ENCODE measurements around the gene TK2. TPM values are rescaled to one million over a fixed set of nuclear protein-coding genes. Genes with fewer than 3 reads are reported as not detected.
A peak's percentile ranks its signal among the peaks of the same experiment; 100 is the strongest.
"Not testable (repeated sequence)": the region's sequence is repeated elsewhere in the genome, so short reads cannot be mapped to it uniquely, and the experiment has no call there.

The TK2 gene
- polyA plus RNA-seq, 12 donors = 11.1 to 19.2 (median 15.3) TPM; not detected in 1

- DNase-seq = no peak
These were observed 26.4 kb upstream of the TK2 start for GRCh38 chr16:66576296-66576695.

DNA sequence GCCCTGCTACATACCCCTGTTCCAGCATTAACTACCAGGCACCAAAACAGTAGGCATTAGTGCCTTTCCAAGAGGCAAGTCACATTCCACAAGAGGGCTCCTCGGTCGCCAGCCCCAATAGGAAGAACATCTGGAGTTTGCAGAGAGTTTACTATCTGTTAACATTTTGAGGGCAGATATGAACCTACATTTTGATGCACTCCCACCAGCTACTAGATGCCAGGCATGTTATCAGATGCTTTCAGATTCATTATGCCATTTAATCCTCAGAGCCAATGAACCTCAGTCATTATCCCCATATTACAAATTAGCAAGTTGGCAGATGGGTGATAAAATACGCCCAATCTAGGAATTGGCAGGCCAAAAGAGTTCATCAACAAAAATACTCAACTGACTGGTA is 25.1 kb upstream of the TK2 start:
- DNase-seq = no peak

DNA sequence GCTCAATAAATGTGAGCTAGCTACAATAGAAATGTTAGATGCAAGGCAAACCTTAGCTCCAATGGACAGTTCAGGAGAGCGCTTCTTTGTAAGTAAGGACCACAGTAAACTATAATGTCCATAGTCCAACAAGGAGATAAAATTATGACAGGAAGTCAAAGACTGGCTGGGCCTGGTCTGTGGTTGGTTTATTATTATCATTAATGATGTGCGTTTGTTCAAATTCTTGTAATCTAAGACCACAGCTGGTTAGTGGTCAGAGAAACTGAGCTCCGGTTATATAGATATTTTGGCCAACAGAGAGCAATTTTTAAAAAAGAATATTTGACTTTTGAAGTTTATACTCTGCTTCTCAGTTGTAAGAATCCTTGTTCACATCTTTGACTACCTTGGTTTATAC is 24.6 kb upstream of the TK2 start:
- DNase-seq = no peak

DNA sequence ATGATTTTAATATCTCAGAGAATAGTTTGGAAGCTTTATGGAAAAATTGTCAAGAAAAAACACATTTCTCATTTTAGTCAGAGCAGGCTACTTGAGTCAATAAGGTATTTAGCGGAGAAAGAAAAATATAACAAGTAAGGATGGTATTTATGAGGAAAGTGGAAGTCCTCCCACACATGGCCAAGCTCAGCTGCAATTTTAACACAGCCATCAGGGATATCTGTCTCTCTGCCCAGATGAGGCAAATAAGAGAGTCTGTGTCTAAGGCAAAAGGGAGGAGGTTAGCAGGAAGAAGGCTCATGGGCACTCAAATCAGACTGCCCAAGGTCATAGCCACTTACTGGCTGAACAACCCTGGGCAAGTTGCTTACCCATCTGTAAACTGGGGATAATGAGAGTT is 24.2 kb upstream of the TK2 start:
- DNase-seq = no peak

DNA sequence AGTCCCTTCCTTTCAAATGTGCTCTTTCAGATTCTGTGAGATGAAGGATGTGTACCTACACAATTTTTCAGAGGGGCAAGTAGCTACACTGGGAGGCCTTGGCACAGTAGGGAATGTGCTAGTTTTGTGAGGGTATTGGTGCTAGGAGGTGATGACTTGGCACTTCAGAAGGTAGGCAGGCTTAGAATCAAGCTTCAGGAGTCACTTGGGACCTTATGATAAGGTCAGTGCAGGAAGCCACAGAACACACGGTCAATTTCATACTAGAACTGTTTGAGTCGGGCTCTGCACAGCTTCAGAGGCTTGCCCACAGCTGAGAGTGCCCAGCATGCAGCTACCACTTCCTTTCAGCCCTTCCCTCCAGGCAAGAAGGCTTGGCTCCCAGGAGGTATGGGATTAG is 22.4 kb upstream of the TK2 start:
- no peak for DNase-seq

GRCh38 chr16:66569827-66570405 is 20.0 kb upstream of the TK2 start:
- DNase-seq = no peak

- DNase-seq = no peak
These were observed 19.2 kb upstream of the TK2 start for GRCh38 chr16:66569131-66569530.

GRCh38 chr16:66568355-66568754 is 18.4 kb upstream of the TK2 start:
- no peak for DNase-seq

GRCh38 chr16:66567270-66567669 is 17.3 kb upstream of the TK2 start:
- DNase-seq = not testable (repeated sequence)

GRCh38 chr16:66566051-66566901 is 16.4 kb upstream of the TK2 start, which contains the start of gene CMTM1:
Gene CMTM1, plus strand, starts transcription at chr16:66566439. Its CDS starts 75 bp downstream, at chr16:66566514.
- no peak for DNase-seq

DNA sequence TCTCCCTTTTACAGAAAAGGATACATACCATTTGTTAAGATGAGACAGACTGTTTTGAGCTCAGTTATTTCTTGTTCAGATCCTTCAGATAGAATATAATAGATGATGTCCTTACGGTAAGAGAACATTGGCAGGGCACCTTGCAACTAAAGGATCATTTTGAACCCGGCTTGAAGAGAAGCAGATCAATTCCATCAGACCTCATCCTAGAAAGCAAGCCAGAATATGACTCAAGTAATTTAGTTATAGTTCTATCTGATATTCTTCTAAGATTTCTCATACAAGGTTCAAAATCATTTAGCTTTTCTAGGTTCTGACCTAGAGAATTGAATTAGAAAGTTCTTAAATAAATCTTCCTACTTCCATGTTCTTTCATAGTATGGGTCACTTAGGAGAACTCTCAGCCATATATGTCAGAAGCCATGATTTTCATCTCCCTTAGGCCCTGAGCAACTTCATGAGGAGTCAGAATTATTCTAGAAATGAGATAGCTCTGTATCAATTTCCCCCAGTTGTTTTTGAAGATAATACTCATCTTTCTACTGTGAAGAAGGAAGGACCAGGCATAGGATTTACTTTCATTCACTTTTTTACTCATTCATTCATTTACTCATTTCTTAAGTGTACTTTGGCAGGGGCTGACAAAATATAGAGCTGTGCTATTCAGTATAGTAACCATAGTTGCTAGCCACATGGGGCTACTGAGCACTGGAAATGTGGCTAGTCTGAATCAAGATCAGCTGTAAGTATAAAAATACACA is 13.8 kb upstream of the TK2 start:
- DNase-seq = no peak

- DNase-seq = no peak
These were observed 13.1 kb upstream of the TK2 start for GRCh38 chr16:66562986-66563385.

DNA sequence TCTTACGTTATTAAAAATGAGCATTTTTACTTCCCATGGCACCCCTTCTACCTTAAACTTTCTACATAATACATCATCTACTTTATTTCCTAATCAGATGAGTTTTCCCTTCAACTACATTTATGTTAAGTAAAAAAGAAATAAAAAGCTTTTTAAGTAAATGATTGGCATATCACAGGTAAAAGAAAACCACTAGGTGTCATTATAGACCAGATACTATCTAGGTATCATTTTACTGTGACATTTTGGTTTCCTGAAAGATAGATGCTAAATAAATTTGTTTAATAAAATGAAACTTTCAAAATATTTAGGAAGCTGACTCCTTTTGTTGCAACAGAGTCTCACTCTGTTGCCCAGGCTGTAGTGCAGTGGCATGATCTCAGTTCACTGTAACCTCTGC is 12.5 kb upstream of the TK2 start:
- DNase-seq = no peak

GRCh38 chr16:66561381-66562080 is 11.6 kb upstream of the TK2 start:
- DNase-seq = no peak

DNA sequence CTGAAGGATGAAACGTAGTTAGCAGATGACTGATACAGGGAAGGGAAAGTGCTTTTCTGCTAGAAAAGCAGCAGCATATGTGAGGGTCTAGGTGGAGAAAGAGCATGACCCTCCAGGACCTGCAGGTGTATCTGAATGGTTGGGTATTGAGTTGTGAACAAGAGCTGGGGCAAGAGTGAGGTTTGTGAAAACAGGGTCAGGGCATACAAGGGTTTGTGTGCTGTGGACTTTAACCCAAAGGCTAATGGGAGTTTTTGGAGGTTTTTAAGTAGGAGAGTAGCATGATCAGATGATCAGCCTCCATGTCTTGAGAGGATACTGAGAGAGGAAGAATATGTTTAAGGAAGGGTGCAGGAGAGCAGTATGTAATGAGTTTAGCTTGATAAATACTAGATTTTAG is 10.2 kb upstream of the TK2 start:
- no peak for DNase-seq

- DNase-seq = no peak
These were observed 4.6 kb upstream of the TK2 start for GRCh38 chr16:66554495-66554894.

DNA sequence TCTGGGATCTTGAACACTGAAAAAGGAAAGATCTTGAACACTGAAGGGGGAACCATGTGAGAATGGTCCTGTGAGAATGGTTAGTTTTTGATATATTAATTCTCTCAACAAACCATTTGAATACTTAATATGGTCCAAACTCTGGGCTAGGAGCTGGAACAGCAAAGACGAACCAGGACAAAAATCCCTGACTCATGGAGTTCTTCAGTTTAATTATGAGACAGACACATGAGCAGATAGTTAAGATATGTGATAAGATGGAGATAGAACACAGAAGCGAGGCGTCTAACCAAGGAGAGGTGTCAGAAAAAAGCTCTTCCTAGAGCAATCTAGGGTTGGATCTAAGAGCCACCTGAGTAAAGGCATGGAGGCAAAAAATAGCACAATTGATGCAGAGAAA is 4.1 kb upstream of the TK2 start:
- no peak for DNase-seq

GRCh38 chr16:66553223-66553622 is 3.3 kb upstream of the TK2 start:
- DNase-seq = no peak

- DNase-seq = peak; percentile 95
These were observed 2.6 kb upstream of the TK2 start, which contains the start of gene CKLF for GRCh38 chr16:66552286-66553177. Gene CKLF, plus strand, starts transcription at chr16:66552576. Its CDS starts 140 bp downstream, at chr16:66552716.

GRCh38 chr16:66551788-66552285 is 1.9 kb upstream of the TK2 start:
- DNase-seq = peak; percentile 7

DNA sequence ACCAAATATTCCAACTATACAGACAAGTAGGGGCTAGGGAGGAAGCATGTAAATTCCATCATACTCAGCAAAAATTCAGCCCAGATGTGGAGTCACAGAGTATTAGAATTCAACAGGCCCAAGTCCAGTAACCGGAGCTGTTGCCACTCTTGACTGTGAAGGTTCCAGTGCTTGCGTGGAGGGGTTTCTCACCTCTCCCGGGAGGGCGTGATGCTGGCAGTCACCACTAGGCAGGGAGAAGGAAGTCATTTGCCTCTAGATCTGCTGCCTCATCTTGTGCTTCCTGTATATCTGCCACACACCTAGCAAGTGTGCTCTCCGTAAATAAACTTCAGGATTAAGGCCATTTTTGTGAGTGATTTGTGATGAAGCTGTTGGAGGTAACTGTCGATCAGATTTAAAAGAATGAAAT is 1.4 kb upstream of the TK2 start:
- DNase-seq = peak; percentile 49

Data from muscle of arm (tissue), 12 donors.